T follicular helper cell (primary cell): ENCODE measurements around the gene NRG2.
A peak's percentile ranks its signal among the peaks of the same experiment; 100 is the strongest.

Experiments used
- DNase-seq: peaks from one replicate; pipeline ENCODE4 v3.0.0-alpha.2; 2020; ENCODE audit warnings: low read depth
- total RNA-seq, 2 experiments: gene quantifications; one replicate each; lab custom pipeline; 2026; lab: John Stamatoyannopoulos, UW

The NRG2 gene
- total RNA-seq, result 0.24 to 0.39 reads per million in 2 experiments

- DNase-seq, result peak; percentile 45
These were observed at the start of gene NRG2 for GRCh38 chr5:140042643-140043507. Gene NRG2, minus strand, starts transcription at chr5:140043299.

- no peak for DNase-seq
These were observed 47.2 kb upstream of the NRG2 start for GRCh38 chr5:140090251-140090650.

GRCh38 chr5:140084541-140084940, 41.4 kb upstream of the NRG2 start:
- DNase-seq, result no peak

- no peak for DNase-seq
These were observed 40.6 kb upstream of the NRG2 start for GRCh38 chr5:140083650-140084049.

- no peak for DNase-seq
These were observed 40.0 kb upstream of the NRG2 start for GRCh38 chr5:140083120-140083519.

GRCh38 chr5:140076788-140077187, 33.7 kb upstream of the NRG2 start:
- no peak for DNase-seq

GRCh38 chr5:140076142-140076541, 33.0 kb upstream of the NRG2 start:
- DNase-seq, result no peak

- DNase-seq, result no peak
These were observed 32.3 kb upstream of the NRG2 start for GRCh38 chr5:140075371-140075770.

GRCh38 chr5:140073296-140073695, 30.2 kb upstream of the NRG2 start:
- DNase-seq, result no peak

- no peak for DNase-seq
These were observed 29.7 kb upstream of the NRG2 start for GRCh38 chr5:140072812-140073211.

GRCh38 chr5:140060816-140061215, 17.7 kb upstream of the NRG2 start:
- no peak for DNase-seq

GRCh38 chr5:140058212-140058932, 15.3 kb upstream of the NRG2 start:
- DNase-seq, result no peak

- DNase-seq, result no peak
These were observed 13.8 kb upstream of the NRG2 start for GRCh38 chr5:140056880-140057279.

- no peak for DNase-seq
These were observed 12.1 kb upstream of the NRG2 start for GRCh38 chr5:140055152-140055551.

- DNase-seq, result no peak
These were observed 11.1 kb upstream of the NRG2 start for GRCh38 chr5:140054086-140054689.

GRCh38 chr5:140051950-140052349, 8.9 kb upstream of the NRG2 start:
- DNase-seq, result no peak

- DNase-seq, result no peak
These were observed 6.6 kb upstream of the NRG2 start for GRCh38 chr5:140049713-140050112.

GRCh38 chr5:140049205-140049604, 6.1 kb upstream of the NRG2 start:
- DNase-seq, result no peak

- no peak for DNase-seq
These were observed 942 bp upstream of the NRG2 start for GRCh38 chr5:140044041-140044440.

- no peak for DNase-seq
These were observed 391 bp upstream of the NRG2 start for GRCh38 chr5:140043508-140043872.

- DNase-seq, result no peak
These were observed 781 bp downstream of the NRG2 start for GRCh38 chr5:140042393-140042642.

- no peak for DNase-seq
These were observed 1.4 kb downstream of the NRG2 start for GRCh38 chr5:140041492-140042392.
